Cerebellar cortex (tissue), 1 donor: ENCODE results near the gene MTMR2.
"Not testable (repeated sequence)": the region's sequence is repeated elsewhere in the genome, so short reads cannot be mapped to it uniquely, and the experiment has no call there.

Experiments used
- DNase-seq: peaks from one replicate; pipeline ENCODE4 v3.0.0-alpha.2; 2015; ENCODE audit warnings: low spot score

Gene MTMR2

GRCh38 chr11:95884376-95884775 lies 39.5 kb downstream of the MTMR2 start:
- no peak for DNase-seq

DNA sequence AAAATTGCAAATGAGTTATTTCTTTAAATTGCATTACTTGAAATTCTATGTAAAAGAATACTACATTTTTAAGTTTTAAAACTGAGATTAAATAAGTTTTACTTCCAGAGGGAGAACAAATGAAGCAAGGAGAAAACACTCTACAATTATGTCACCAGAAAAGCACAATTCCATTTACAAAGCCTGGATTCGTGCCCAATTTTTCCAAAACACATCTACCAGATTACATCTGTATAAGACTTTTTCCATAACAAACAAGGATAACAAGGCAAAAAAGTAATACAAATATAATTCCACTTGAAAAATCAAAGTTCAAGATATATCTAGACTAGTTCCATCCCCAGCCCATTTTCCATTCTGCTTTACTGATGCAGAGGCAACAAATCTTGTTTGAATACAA lies 40.5 kb downstream of the MTMR2 start:
- no peak for DNase-seq

GRCh38 chr11:95877291-95877690 lies 46.6 kb downstream of the MTMR2 start:
- DNase-seq: no peak

- DNase-seq: not testable (repeated sequence)
These were observed 53.0 kb downstream of the MTMR2 start for GRCh38 chr11:95870877-95871276.

GRCh38 chr11:95867105-95867504 lies 56.8 kb downstream of the MTMR2 start:
- no peak for DNase-seq

DNA sequence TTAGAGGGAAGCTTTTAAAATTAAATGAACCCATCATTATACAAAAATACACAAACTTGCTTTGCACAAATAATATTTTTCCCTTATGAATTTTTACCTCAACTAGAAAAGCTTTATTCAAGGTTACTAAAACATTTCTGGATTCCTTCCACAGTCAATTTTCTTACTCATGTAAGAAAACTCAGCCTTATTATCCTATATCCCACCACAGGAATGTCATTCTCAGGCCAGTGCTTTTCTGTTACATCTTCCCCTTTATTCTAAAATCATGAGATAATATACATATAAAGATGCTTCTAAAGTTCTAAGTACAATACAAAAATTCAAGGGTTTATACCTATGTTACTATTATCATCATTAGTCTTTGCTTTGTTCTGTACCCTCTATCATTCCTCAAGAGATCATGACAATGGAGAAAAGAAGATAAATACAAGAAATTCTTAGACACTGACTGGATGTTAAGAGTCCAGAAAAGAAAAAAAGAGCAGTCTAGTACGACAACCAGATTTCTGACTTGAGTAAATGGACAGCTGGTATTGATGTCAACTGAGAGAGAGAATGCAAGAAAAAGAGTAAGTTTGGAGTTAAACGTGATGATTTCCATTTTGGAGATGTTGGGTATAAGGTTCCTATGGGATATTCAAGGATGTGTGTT lies 60.3 kb downstream of the MTMR2 start:
- DNase-seq: no peak

- not testable (repeated sequence) for DNase-seq
These were observed 63.9 kb downstream of the MTMR2 start for GRCh38 chr11:95860024-95860423.

DNA sequence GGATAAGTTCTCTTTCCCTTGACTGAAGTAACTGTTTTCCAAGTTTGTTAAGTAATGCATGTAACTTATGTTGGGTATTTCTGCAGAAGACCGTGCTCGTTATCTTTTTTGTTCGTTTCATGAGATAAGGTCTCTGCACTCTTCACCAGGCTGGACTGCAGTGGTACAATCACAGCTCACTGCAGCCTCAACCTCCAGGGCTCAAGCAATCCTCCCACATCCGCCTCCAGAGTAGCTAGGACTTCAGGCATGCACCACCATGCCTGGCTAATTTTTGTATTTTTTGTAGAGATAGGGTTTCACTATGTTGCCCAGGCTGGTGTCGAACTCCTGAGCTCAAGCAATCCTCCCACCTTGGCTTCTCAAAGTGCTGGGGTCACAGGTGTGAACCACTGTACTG lies 69.5 kb downstream of the MTMR2 start:
- not testable (repeated sequence) for DNase-seq

- DNase-seq: no peak
These were observed 70.0 kb downstream of the MTMR2 start for GRCh38 chr11:95853862-95854261.

- no peak for DNase-seq
These were observed 70.8 kb downstream of the MTMR2 start for GRCh38 chr11:95853138-95853537.

- no peak for DNase-seq
These were observed 73.8 kb downstream of the MTMR2 start for GRCh38 chr11:95850137-95850536.

DNA sequence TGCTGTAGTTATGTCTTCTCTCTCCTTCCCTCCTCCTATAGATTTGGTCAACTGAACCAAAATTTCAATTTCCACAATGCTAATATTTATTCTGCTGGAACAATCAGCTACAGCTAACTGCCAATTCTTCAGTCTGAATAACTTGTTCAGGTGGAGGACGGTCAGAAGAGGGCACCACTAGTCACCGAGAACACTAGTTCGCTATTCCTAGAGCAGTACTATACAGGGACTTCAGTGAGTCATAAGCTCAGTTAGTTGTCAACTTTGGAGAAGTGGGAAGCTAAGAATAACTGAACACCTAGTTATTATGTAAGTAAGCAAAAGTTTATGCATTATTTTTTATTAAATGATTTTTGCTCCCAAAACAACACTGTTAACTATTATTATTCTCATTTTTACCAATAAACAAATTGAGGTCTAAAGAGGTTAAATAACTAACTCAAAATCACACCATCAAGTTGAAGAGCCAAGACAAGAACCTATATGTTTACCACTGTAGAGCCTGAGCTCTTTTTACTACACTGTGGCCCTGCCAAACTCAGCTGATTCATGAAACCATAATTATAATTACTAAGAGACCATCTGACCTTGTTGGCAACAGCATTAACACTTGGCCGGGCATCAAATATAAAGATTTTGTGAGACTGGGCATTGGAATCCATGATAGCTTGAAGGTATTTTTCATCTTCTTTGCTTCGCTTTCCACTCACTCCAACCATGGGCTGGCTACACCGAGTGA lies 74.7 kb downstream of the MTMR2 start:
- DNase-seq: peak; percentile 52

DNA sequence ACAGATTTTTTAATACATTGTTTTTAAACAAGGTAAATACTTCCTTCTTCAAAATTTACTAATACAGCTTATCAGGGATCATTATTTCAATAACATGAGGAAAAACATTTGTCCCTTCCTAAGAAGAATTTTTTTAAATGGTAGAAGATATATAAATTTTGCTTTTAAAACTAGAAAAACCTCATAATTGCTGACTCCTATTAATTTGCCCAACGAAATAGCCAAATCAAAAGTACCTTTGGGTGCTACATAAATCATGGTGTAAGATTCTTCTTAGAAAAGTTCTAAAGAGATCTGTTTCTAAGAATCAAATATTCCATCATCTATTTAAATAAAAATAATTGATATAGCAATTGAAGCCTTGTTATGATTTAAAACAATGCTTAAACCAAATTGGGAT lies 78.7 kb downstream of the MTMR2 start:
- DNase-seq: no peak

GRCh38 chr11:95835768-95836488 lies 88.0 kb downstream of the MTMR2 start:
- DNase-seq: peak; percentile 94

GRCh38 chr11:95835351-95835750 lies 88.6 kb downstream of the MTMR2 start:
- peak; percentile 5 for DNase-seq

- no peak for DNase-seq
These were observed 90.5 kb downstream of the MTMR2 start for GRCh38 chr11:95833378-95833777.

DNA sequence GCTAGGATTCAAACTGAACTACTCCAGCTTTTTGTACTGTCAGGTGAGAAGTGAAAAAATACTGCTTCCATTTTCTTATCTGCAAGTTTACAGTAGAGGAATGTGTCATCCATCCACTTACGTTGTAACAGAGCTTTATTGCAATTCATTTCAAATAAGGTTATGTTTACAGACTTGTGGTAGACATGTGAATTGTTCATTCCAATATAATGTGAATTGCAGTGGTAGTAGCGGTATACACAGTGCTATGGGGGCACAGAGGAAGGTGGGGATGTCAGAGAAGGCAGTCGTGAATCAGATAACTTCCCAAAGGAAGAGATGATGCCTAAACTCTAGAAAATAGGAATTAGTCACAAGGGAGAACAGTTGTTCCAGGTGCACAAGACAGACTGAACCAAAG lies 91.1 kb downstream of the MTMR2 start:
- no peak for DNase-seq

- DNase-seq: no peak
These were observed 92.6 kb downstream of the MTMR2 start for GRCh38 chr11:95831198-95831883.

- no peak for DNase-seq
These were observed 94.2 kb downstream of the MTMR2 start for GRCh38 chr11:95829580-95830259.

GRCh38 chr11:95827696-95828095 lies 96.2 kb downstream of the MTMR2 start:
- no peak for DNase-seq

DNA sequence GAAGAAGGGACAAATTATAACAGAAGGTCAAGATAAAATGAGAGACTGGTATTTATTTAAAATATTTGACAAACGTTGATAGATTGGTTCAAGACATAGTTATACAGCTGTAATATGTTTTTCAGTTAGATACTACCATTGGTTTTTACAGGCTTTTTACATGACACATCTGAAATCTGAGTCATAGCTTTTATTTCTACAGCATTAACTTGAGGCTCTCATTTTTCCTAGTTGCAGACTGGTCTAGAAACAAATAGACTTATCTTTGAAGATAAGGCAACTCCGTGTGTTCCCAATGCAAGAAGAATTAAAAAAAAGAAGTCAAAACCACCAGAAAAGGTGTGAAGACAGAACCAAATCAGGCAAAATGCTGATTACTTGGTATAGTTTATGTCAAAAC lies 102.3 kb downstream of the MTMR2 start:
- no peak for DNase-seq

DNA sequence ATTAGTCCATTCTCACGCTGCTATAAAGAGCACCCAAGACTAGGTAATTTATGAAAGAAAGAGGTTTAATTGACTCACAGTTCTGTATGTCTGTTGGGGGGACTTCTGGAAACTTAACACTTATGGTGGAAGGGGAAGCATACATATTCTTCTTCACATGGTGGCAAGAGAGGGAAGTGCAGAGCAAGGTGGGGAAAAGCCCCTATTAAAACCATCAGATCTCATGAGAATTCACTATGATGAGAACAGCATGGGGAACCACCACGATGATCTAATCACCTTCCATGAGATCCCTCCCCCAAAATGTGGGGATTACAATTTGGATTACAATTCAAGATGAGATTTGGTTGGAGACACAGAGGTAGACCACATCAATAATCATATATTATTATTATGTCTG lies 107.9 kb downstream of the MTMR2 start:
- DNase-seq: no peak
